Measurements from ENCODE around the gene PNLIPRP1. TPM values are rescaled to one million over a fixed set of nuclear protein-coding genes. Genes with fewer than 3 reads are reported as not detected.

Gene PNLIPRP1
- total and polyA plus RNA-seq, 10 of the 15 experiments (the other 5 are each of a cell fraction or from before 2014, with no cell fraction given): 0.74 TPM; not detected in 9

GRCh38 chr10:116594525-116595035 is 3.8 kb downstream of the PNLIPRP1 start (continued):
- TF ChIP-seq NRF1 (conservative IDR thresholded peaks at IDR 0.05; ENCODE audit: low read depth, low read length): no peak
- TF ChIP-seq USF2 (IDR thresholded peaks at IDR 0.05; ENCODE audit: borderline replicate concordance, low read depth, low read length): no peak
- TF ChIP-seq ZNF687 (IDR thresholded peaks at IDR 0.05): no peak
- no peak for TF ChIP-seq MTA3 (IDR thresholded peaks at IDR 0.05; ENCODE audit: borderline replicate concordance, low read length)
- no peak for TF ChIP-seq STAT3 (IDR thresholded peaks at IDR 0.05; ENCODE audit: low read depth, low read length)
- TF ChIP-seq ZBTB4 (CRISPR knock-in tag; IDR thresholded peaks at IDR 0.05): no peak
- TF ChIP-seq TCF7 (IDR thresholded peaks at IDR 0.05; ENCODE audit: borderline replicate concordance): no peak
- no peak for TF ChIP-seq IRF3 (IDR thresholded peaks at IDR 0.05)
